Epithelial cell of esophagus (primary cell): ENCODE measurements around the gene UMOD.

Experiments used
- DNase-seq: peaks from one replicate; pipeline ENCODE4 v3.0.0; 2010; ENCODE audit warnings: low read depth
- H3K4me3 ChIP-seq: 2 replicates; pipeline ENCODE4 v1.5.1; 2011; ENCODE audit warnings: mild to moderate bottlenecking, low read length, control low read depth
- TF ChIP-seq, protein P1 (sequence below): IDR thresholded peaks from 2 replicates; pipeline ENCODE4 v1.5.1; 2011; ENCODE audit warnings: low read depth, mild to moderate bottlenecking, low read length, control low read depth, inconsistent platforms; ENCODE audit not compliant: insufficient read depth; ENCODE audit errors: missing control alignments

UMOD gene

DNA sequence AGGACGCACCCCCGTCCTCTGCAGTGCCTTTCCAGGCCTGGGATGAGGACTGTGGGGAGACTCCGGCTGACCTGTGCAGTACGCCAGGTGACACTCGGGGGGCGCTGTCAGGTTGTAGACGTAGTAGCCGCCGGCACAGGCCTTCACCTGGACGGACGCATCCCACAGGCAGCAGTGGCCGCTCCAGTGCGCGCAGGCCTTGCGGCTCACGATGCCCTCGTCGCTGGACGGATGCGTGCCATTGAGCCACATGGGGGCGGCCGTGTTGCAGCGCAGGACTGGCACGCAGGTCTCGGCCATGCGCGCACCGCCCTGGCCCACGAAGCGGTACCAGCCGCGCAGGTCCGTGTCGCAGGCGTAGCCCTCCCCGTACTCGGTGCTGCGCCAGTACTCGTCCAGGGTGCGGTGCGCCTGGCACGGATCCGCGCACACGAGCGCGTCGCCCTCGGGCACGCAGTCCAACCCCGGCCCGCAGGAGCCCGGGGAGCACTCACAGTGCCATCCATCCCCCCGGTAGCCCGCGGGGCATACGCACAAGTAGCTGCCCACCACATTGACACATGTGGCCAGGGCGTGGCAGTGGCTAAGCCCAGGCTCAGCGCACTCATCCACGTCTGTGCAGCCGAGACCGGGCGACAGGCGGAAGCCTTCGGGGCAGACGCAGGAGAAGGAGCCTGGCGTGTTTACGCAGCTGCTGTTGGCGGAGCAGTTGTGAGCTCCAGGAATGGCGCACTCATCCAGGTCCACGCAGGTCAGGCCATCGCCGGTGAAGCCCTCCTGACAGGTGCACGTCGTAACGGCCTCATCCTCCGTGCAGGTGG is 3.9 kb downstream of the UMOD start:
- no peak for DNase-seq
- no peak overlapping the region for H3K4me3 ChIP-seq
- TF ChIP-seq, protein P1, sequence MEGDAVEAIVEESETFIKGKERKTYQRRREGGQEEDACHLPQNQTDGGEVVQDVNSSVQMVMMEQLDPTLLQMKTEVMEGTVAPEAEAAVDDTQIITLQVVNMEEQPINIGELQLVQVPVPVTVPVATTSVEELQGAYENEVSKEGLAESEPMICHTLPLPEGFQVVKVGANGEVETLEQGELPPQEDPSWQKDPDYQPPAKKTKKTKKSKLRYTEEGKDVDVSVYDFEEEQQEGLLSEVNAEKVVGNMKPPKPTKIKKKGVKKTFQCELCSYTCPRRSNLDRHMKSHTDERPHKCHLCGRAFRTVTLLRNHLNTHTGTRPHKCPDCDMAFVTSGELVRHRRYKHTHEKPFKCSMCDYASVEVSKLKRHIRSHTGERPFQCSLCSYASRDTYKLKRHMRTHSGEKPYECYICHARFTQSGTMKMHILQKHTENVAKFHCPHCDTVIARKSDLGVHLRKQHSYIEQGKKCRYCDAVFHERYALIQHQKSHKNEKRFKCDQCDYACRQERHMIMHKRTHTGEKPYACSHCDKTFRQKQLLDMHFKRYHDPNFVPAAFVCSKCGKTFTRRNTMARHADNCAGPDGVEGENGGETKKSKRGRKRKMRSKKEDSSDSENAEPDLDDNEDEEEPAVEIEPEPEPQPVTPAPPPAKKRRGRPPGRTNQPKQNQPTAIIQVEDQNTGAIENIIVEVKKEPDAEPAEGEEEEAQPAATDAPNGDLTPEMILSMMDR = no peak

DNA sequence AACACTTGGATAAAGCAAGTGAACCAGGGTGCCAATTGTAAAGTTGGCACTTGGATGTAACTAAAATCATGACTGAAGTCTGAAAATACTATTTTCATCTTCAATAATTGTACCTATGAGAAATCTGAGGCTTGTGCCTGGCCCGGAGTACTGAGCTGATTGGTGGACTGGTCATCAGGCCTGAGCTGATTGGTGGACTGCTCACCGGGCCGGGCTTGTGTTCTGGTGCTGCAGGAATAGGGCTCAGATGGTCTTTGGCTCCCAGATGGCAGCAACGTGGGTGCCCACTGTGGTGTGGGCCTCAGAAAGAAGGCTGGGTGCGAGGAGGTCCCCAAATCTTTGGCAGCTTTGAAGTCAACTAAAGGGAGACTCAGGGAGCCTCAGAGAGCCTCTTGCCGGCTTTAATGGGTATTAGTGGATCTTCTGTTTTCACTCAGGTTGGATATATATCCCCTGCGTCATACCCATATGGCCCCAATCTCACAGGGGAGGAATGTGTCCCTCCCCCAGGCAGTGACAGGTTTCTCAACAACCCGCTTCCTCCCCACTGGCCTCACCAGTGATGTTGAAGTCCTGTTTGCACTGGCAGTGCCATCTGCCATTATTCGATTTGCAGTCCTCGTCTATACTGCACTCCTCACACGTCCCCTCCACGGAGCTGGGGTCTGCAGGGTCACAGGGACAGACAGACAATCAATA is 4.7 kb downstream of the UMOD start:
- TF ChIP-seq, protein P1 = no peak
- no peak for DNase-seq
- H3K4me3 ChIP-seq = no peak overlapping the region

GRCh38 chr16:20344611-20345010 is 7.9 kb downstream of the UMOD start:
- no peak for DNase-seq
- TF ChIP-seq, protein P1 = no peak
- H3K4me3 ChIP-seq = no peak overlapping the region

GRCh38 chr16:20339744-20340143 is 12.8 kb downstream of the UMOD start:
- no peak overlapping the region for H3K4me3 ChIP-seq
- TF ChIP-seq, protein P1 = no peak
- no peak for DNase-seq

DNA sequence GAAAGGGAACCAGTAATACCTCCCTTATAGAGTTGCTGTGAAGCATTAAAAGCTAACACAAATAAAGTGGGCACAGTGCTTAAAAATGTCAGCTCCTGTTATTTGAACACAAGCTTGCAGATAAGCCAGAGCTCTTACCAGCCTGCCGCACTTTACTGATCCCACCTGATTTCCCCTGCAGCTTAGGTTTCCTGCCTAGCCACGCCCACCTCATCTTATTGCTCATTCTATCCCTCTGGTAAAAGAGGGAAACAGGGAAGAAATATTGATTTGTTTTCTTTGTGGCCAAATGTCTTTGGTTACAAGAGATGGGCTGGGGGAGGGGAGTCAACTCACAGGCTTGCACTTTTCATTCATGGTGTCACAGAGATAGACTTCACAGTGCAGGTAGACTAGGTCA is 15.6 kb downstream of the UMOD start:
- TF ChIP-seq, protein P1 = no peak
- no peak overlapping the region for H3K4me3 ChIP-seq
- no peak for DNase-seq

GRCh38 chr16:20334396-20334795 is 18.1 kb downstream of the UMOD start:
- TF ChIP-seq, protein P1 = no peak

More at GRCh38 chr16:20334396-20334795, 18.1 kb downstream of the UMOD start:
- H3K4me3 ChIP-seq = no peak overlapping the region
- no peak for DNase-seq
